Measurements from ENCODE around the gene SPESP1.

GRCh38 chr15:68962465-68962864 is 32.1 kb downstream of the SPESP1 start:
- TF ChIP-seq CTCF (IDR thresholded peaks at IDR 0.05; ENCODE audit: low read depth, low read length, missing input control), result no peak
- no peak for TF ChIP-seq TAF1 (conservative IDR thresholded peaks at IDR 0.05)
- no peak for TF ChIP-seq MAX (IDR thresholded peaks at IDR 0.05)

Measured in liver (tissue), 3 donors.